H1 (cell line): ENCODE results near the gene PRKAG1. TPM values are rescaled to one million over a fixed set of nuclear protein-coding genes. Genes with fewer than 3 reads are reported as not detected.

ENCODE experiments used
- CTCF ChIA-PET: fragments of 300-600 bp; sonication (Branson Sonifier 250); formaldehyde crosslinking; loops from one replicate; lab custom pipeline; 2021; ENCODE audit not compliant: partially characterized antibody; lab: Charles Lee
- POLR2A ChIA-PET: fragments of 300-600 bp; sonication (Branson Sonifier 250); formaldehyde crosslinking; loops from one replicate; lab custom pipeline; 2021; ENCODE audit warnings: inconsistent platforms; ENCODE audit not compliant: partially characterized antibody; lab: Charles Lee
- DNase-seq, 2 experiments: peaks; one replicate each; pipeline versions ENCODE4 v3.0.0 to v3.0.0-alpha.2; 2010 to 2022; ENCODE audit warnings: low spot score in 2 of 2, low read depth in 1 of 2, mixed read lengths in 1 of 2
- FAIRE-seq: peaks from 2 replicates; lab custom pipeline; 2011; peaks lifted over from hg19 to GRCh38; lab: Jason Lieb, UNC
- H2AFZ ChIP-seq: 2 replicates; pipeline ENCODE4 v1.8.1; 2012; ENCODE audit warnings: low read length, inconsistent platforms
- H2AK5ac ChIP-seq: 2 replicates; pipeline ENCODE4 v1.6.1; 2013; ENCODE audit warnings: low read depth, low read length
- H2BK120ac ChIP-seq: replicated peaks from 2 replicates; pipeline ENCODE3; 2013; ENCODE audit warnings: low read depth, low read length, inconsistent platforms
- H2BK12ac ChIP-seq: 2 replicates; pipeline ENCODE4 v1.6.1; 2013; ENCODE audit warnings: low read depth, low read length
- H2BK15ac ChIP-seq: 2 replicates; pipeline ENCODE4 v1.6.1; 2013; ENCODE audit warnings: low read length
- H2BK20ac ChIP-seq: 2 replicates; pipeline ENCODE4 v1.6.1; 2013; ENCODE audit warnings: low read length
- H2BK5ac ChIP-seq: 2 replicates; pipeline ENCODE4 v1.6.1; 2013; ENCODE audit warnings: low read depth, low read length
- H3K14ac ChIP-seq: 2 replicates; pipeline ENCODE4 v1.6.1; 2013; ENCODE audit warnings: inconsistent platforms; ENCODE audit not compliant: insufficient read length
- H3K18ac ChIP-seq: 2 replicates; pipeline ENCODE4 v1.6.1; 2013; ENCODE audit warnings: low read length; ENCODE audit errors: extremely low read depth
- H3K23ac ChIP-seq: 2 replicates; pipeline ENCODE4 v1.6.1; 2013; ENCODE audit warnings: inconsistent platforms; ENCODE audit not compliant: insufficient read length
- H3K23me2 ChIP-seq: 2 replicates; pipeline ENCODE4 v1.6.1; 2013; ENCODE audit warnings: low read depth, low read length
- H3K27ac ChIP-seq: 2 replicates; pipeline ENCODE4 v1.6.1; 2011; ENCODE audit warnings: low read depth, low read length, inconsistent platforms
- H3K27me3 ChIP-seq, 4 experiments: replicated peaks in 1 of 4; 1 replicate in 1 of 4; 2 replicates in 3 of 4; pipeline versions ENCODE4 v1.6.1 to v1.8.1; 2011 to 2013; ENCODE audit warnings: low read length in 3 of 4, mild to moderate bottlenecking in 3 of 4, inconsistent platforms in 2 of 4, mixed read lengths in 2 of 4, moderate library complexity in 1 of 4; ENCODE audit not compliant: control insufficient read depth in 3 of 4, insufficient read depth in 3 of 4; ENCODE audit errors: extremely low read depth in 1 of 4
- H3K36me3 ChIP-seq, 4 experiments: 2 replicates each; pipeline versions ENCODE4 v1.6.1 to v1.8.1; 2011 to 2013; ENCODE audit warnings: mild to moderate bottlenecking in 4 of 4, low read length in 3 of 4, moderate library complexity in 2 of 4, control low read depth in 1 of 4, inconsistent platforms in 1 of 4; ENCODE audit not compliant: insufficient read depth in 4 of 4, control insufficient read depth in 2 of 4
- H3K4ac ChIP-seq: replicated peaks from 2 replicates; pipeline ENCODE3; 2013; ENCODE audit warnings: low read length, low read depth, mixed read lengths, inconsistent platforms; ENCODE audit not compliant: insufficient read length
- H3K4me1 ChIP-seq, 4 experiments: replicated peaks in 1 of 4; 1 replicate in 1 of 4; 2 replicates in 3 of 4; pipeline versions ENCODE4 v1.6.1 to v1.8.1; 2011 to 2013; ENCODE audit warnings: low read length in 3 of 4, inconsistent platforms in 2 of 4, mixed read lengths in 1 of 4; ENCODE audit not compliant: insufficient read depth in 4 of 4, control insufficient read depth in 3 of 4
- H3K4me2 ChIP-seq, 2 experiments: 2 replicates each; pipeline versions ENCODE4 v1.6.1 to v1.8.1; 2011 to 2013; ENCODE audit warnings: low read depth in 2 of 2, low read length in 2 of 2, control low read depth in 1 of 2, inconsistent platforms in 1 of 2, mild to moderate bottlenecking in 1 of 2; ENCODE audit not compliant: insufficient read depth in 1 of 2
- H3K4me3 ChIP-seq, 4 experiments: fragments of 200-600, 300-600 bp in 1 of 4; sonication (generic), shearing (Covaris generic), sonication (Bioruptor Twin) in 1 of 4; 2 replicates each; pipeline versions ENCODE4 v1.5.1 to v1.8.1; 2011 to 2016; ENCODE audit warnings: low read length in 4 of 4, low read depth in 3 of 4, control low read depth in 2 of 4, inconsistent platforms in 2 of 4, mild to moderate bottlenecking in 2 of 4, mixed read lengths in 1 of 4, moderate library complexity in 1 of 4; ENCODE audit not compliant: insufficient read depth in 2 of 4; ENCODE audit errors: extremely low read depth in 1 of 4
- H3K56ac ChIP-seq: replicated peaks from 2 replicates; pipeline ENCODE3; 2013; ENCODE audit warnings: low read depth, mild to moderate bottlenecking, mixed read lengths, low read length, inconsistent platforms; ENCODE audit not compliant: insufficient read length
- H3K79me1 ChIP-seq: 2 replicates; pipeline ENCODE4 v1.6.1; 2013; ENCODE audit warnings: low read depth, low read length, control low read depth
- H3K79me2 ChIP-seq, 2 experiments: 2 replicates each; pipeline versions ENCODE4 v1.6.1 to v1.8.1; 2012 to 2013; ENCODE audit warnings: low read length in 2 of 2, mild to moderate bottlenecking in 2 of 2, inconsistent platforms in 1 of 2; ENCODE audit not compliant: insufficient read depth in 2 of 2, control insufficient read depth in 1 of 2
- H3K9ac ChIP-seq, 4 experiments: replicated peaks in 1 of 4; 1 replicate in 1 of 4; 2 replicates in 3 of 4; pipeline versions ENCODE4 v1.6.1 to v1.8.1; 2011 to 2013; ENCODE audit warnings: low read depth in 3 of 4, low read length in 3 of 4, control low read depth in 2 of 4, mild to moderate bottlenecking in 2 of 4, moderate library complexity in 2 of 4, inconsistent platforms in 1 of 4; ENCODE audit errors: extremely low read depth in 1 of 4
- H3K9me3 ChIP-seq, 2 experiments: 2 replicates each; pipeline versions ENCODE4 v1.6.1 to v1.8.1; 2012 to 2013; ENCODE audit warnings: mild to moderate bottlenecking in 2 of 2, moderate library complexity in 2 of 2, control low read depth in 1 of 2, inconsistent platforms in 1 of 2, low read depth in 1 of 2, low read length in 1 of 2, mixed read lengths in 1 of 2; ENCODE audit not compliant: insufficient read depth in 2 of 2
- H4K20me1 ChIP-seq, 2 experiments: replicated peaks in 1 of 2; 2 replicates each; pipeline versions ENCODE3 to v1.8.1; 2011 to 2013; ENCODE audit warnings: inconsistent platforms in 2 of 2, low read length in 2 of 2, mild to moderate bottlenecking in 1 of 2; ENCODE audit not compliant: insufficient read depth in 2 of 2, control insufficient read depth in 1 of 2
- H4K5ac ChIP-seq: 2 replicates; pipeline ENCODE4 v1.6.1; 2013; ENCODE audit warnings: low read length, low read depth, mixed read lengths, inconsistent platforms; ENCODE audit not compliant: insufficient read length
- H4K8ac ChIP-seq: 2 replicates; pipeline ENCODE4 v1.8.0; 2013; ENCODE audit warnings: mild to moderate bottlenecking, moderate library complexity, low read length, inconsistent platforms; ENCODE audit not compliant: insufficient read depth; ENCODE audit errors: extremely low read depth
- H4K91ac ChIP-seq: replicated peaks from 2 replicates; pipeline ENCODE3; 2013; ENCODE audit warnings: low read length, mixed read lengths, inconsistent platforms; ENCODE audit not compliant: insufficient read length
- NRF1 ChIP-seq: IDR thresholded peaks from 2 replicates; pipeline ENCODE4 v1.6.1; 2011; ENCODE audit warnings: mild to moderate bottlenecking, low read depth, low read length, improper control_type of control experiment
- SIX5 ChIP-seq: IDR thresholded peaks from 2 replicates; pipeline ENCODE4 v1.6.1; 2011; ENCODE audit warnings: mild to moderate bottlenecking, low read depth, low read length
- YY1 ChIP-seq: IDR thresholded peaks from 2 replicates; pipeline ENCODE4 v1.6.1; 2011; ENCODE audit warnings: low read depth, mild to moderate bottlenecking, low read length
- WGBS, 2 experiments: shearing (Covaris generic) in 1 of 2; methylation state at CpG; one replicate each; pipeline versions ENCODE4 v1.1.6 to v1.1.7; 2013 to 2015; ENCODE audit warnings: low lambda C conversion rate in 2 of 2, mixed read lengths in 2 of 2, inconsistent platforms in 1 of 2, low coverage in 1 of 2, missing lambda C conversion rate in 1 of 2; ENCODE audit not compliant: insufficient replicate concordance in 2 of 2, insufficient coverage in 1 of 2, insufficient read length in 1 of 2; ENCODE audit errors: extremely low coverage in 1 of 2, missing lambda C conversion rate in 1 of 2; 5-methylcytosine and 5-hydroxymethylcytosine counted together
- polyA plus RNA-seq, 7 experiments: library from polyadenylated mRNA; depleted of rRNA in 3 of 7; stranded (reverse) in 5 of 7; unstranded in 2 of 7; fragments of >200 nt in 5 of 7; fragments of 200-250 nt in 2 of 7; gene quantifications; 1 replicate in 5 of 7; 2 replicates in 1 of 7; 4 replicates in 1 of 7; pipeline versions ENCODE4 v1.2.1 to v1.2.3, GENCODE V29; 2011 to 2013; ENCODE audit warnings: missing spikeins in 2 of 7, mixed read lengths in 2 of 7
- total RNA-seq: library from RNA; stranded (reverse); fragmentation: NEBNext Ultra II Directional; extraction: Animal tissue kit (Norgen Biotek cat#: 25700); gene quantifications from 2 replicates; pipeline ENCODE4 v1.2.1, GENCODE V29; 2021

Gene PRKAG1
- total and polyA plus RNA-seq, 2 of the 8 experiments (the other 6 are each of a cell fraction or from before 2014, with no cell fraction given), result 38.6 to 57.5 TPM

DNA sequence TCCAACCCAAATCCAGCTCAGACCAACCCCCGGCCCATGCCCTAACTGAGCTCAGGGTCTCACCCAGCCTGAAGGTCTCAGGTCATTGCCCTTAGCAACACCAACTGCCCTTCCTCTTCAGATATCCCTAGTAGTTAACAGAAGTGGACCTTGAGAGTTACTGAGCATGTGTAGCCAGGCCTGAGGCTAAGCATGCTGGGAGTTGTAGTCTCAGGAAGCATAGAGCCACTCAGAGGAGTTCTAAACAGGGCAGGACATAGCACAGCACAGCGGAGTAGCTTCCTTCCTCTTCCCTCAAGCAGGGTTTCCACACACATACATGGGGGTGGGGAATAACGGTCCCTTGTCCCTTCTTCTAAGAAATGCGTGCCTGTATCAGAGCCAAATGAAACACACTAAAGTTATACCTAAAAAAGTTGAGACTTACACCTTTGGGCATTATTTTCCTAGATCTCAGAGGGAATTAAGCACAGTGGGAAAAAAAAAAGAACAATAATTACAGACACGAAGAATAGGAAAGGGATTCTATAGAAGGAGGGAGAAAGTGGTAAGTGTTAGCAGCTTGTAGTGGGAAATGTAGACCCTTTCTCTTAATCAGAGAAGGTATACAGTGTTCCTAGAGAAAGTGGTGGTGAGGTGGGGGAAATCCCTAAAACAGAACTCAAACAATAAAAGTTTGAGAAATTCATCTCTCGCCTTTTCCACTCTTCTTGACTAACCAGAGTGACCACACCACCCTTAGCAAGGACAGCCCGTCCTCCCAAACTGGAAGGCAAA, 37.6 kb upstream of the PRKAG1 start:
- H4K8ac ChIP-seq, result no peak overlapping the region; the same call in 1 of the 2 replicates
- peaks cover 13% of the 10 kb centered on the region for H3K23me2 ChIP-seq
- H3K4me1 ChIP-seq, result peaks cover 9 to 37% (median 13%) of the 10 kb centered on the region in 4 experiments
- H3K4ac ChIP-seq, result no peak overlapping the region
- H3K56ac ChIP-seq, result no peak overlapping the region
- peaks cover 42 to 68% of the 10 kb centered on the region in 2 experiments for H4K20me1 ChIP-seq
- FAIRE-seq (peak; percentile 93), DNase-seq (no peak)
- H2BK120ac ChIP-seq, result no peak overlapping the region
- no peak overlapping the region for H4K91ac ChIP-seq
- H2AK5ac ChIP-seq, result no peak overlapping the region
- peaks cover 23 to 41% (median 38%) of the 10 kb centered on the region in 4 experiments for H3K36me3 ChIP-seq
- CTCF ChIA-PET, result interaction anchor here (0.6 to 3.2 kb wide), 15 partner anchors 8 to 155 kb away, joined by 3 to 35 read pairs (median 4); no protein-coding TSS in a partner anchor
- no peak overlapping the region for H3K14ac ChIP-seq
- no peak overlapping the region for H4K5ac ChIP-seq
- H2BK20ac ChIP-seq, result no peak overlapping the region
- H3K4me2 ChIP-seq, result peak overlapping the region; percentile 81 to 98
- no peak overlapping the region for H3K23ac ChIP-seq
- H2AFZ ChIP-seq, result no peak overlapping the region
- no peaks in the 10 kb centered on the region for H3K9me3 ChIP-seq
- no peak overlapping the region for H2BK15ac ChIP-seq
- H3K9ac ChIP-seq, result no peak overlapping the region; a peak in 1 of 7 replicates
- no peak overlapping the region for H3K18ac ChIP-seq
- peaks cover 35% of the 10 kb centered on the region for H3K79me1 ChIP-seq
- no peak overlapping the region for H2BK12ac ChIP-seq
- H3K4me3 ChIP-seq, result peak overlapping the region in 1 of 4 experiments; percentile 25; a peak in 3 of 8 replicates
- H3K27me3 ChIP-seq, result no peaks in the 10 kb centered on the region
- TF ChIP-seq SIX5 (peak; percentile 66), YY1 (no peak), NRF1 (peak; percentile 50; the same call in 1 of the 2 replicates)
- TF ChIP-seq, all 59 proteins: peak for 2
- 65% methylated on average over 7 of the region's 7 CpGs; no CpG with 5 or more reads in 1 of the 2 experiments for WGBS, 2 experiments
- POLR2A ChIA-PET, result interaction anchor here (0.6 to 5.6 kb wide), 14 partner anchors 9 to 209 kb away, joined by 3 to 29 read pairs (median 4); partner anchors contain the start of genes PRKAG1 and TUBA1B
- H2BK5ac ChIP-seq, result no peak overlapping the region
- H3K27ac ChIP-seq, result no peak overlapping the region
- peaks cover 51 to 68% of the 10 kb centered on the region in 2 experiments for H3K79me2 ChIP-seq
